Head of caudate nucleus (tissue), 42 donors: ENCODE results near the gene ZDHHC12.
"Not testable (repeated sequence)": the region's sequence is repeated elsewhere in the genome, so short reads cannot be mapped to it uniquely, and the experiment has no call there.

Source experiments
- DNase-seq, 42 donors: peaks; one replicate each; pipeline versions ENCODE4 v3.0.0 to v3.0.0-alpha.2; 2020 to 2021; ENCODE audit warnings: mixed read lengths in 7 of 42
- intact Hi-C: fragments of 100-400 bp; cut with DNase I; formaldehyde crosslinking; loops from one replicate; pipeline ENCODE4 v1.15.0; 2022

The ZDHHC12 gene

DNA sequence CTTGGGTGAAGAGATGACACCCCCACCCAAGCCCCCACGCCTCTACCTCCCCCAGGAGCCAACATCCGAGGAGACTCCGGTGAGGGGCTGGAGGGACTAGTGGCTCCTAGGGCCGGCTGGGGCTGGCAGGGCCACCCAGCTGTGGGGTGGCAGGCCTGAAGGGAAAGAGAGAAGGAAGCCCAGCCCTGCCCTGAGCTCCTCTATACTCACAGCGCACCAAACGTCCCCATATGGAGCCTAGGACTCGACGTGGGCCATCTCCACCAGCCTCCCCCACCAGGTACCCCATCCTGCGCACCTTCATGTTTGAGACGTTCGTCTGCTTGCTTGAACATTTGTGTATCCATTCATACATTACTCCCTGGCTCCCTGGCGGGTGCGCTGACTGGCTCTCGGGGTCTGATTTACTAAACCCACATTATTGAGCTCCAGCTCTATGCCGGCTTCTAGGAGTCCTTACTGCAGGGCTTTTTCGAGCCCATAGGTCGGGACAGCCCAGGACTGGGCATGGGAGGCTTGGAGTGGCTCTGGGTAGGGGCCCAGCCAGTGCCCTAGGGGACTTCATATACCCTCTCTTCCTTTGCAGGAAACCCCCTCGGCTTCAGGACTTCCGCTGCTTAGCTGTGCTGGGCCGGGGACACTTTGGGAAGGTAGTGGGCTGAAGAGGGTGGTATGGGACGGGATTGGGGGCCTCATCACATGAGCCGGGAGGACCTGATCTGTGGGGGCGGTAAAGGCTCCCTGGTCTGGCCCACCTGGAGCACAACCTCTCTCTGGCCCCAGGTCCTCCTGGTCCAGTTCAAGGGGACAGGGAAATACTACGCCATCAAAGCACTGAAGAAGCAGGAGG lies 9.1 kb downstream of the ZDHHC12 start:
- peak in 1 of 42 donors; percentile 36 for DNase-seq

DNA sequence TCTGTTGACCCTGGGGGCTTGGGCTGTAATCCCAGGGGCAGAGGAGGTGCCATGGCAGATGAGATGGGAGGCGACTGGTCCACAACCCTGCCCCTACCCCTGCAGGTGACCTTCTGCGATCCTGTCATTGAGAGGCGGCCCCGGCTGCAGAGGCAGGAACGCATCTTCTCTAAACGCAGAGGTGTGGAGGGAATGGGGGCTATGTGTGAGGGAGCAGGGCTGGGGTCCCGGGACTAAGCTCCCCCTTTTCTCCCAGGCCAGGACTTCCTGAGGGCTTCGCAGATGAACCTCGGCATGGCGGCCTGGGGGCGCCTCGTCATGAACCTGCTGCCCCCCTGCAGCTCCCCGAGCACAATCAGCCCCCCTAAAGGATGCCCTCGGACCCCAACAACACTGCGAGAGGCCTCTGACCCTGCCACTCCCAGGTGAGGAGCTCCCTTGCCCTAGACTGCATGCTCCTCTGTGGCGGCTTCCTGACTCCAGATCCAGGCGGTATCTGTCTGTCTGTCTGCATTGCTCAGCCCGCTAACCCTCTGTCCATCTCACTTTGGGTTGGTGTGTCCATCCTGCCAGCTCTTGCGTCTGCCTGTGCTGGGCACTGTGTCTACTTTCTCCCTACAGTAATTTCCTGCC lies 9.9 kb downstream of the ZDHHC12 start:
- intact Hi-C loops = no loop called here
- DNase-seq = peak in 1 of 42 donors; percentile 29

More for the DNA sequence above, 9.1 kb downstream of the ZDHHC12 start:
- intact Hi-C loops = no loop called here

DNA sequence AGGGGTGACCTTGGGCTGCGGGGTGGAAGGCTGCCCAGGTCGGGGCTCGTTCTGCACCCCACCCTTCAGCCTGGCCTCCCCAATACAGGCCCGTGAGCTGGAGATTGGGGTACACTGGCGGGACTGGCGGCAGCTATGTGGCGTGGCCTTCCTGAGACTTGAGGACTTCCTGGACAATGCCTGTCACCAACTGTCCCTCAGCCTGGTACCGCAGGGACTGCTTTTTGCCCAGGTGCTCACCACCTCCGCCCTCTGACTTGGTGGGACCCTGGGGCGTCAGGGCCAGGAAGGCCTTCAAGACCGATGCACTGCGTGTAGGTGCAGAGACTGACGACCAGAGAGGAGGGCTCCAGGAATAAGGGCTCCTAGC lies 10.5 kb downstream of the ZDHHC12 start:
- no peak for DNase-seq

DNA sequence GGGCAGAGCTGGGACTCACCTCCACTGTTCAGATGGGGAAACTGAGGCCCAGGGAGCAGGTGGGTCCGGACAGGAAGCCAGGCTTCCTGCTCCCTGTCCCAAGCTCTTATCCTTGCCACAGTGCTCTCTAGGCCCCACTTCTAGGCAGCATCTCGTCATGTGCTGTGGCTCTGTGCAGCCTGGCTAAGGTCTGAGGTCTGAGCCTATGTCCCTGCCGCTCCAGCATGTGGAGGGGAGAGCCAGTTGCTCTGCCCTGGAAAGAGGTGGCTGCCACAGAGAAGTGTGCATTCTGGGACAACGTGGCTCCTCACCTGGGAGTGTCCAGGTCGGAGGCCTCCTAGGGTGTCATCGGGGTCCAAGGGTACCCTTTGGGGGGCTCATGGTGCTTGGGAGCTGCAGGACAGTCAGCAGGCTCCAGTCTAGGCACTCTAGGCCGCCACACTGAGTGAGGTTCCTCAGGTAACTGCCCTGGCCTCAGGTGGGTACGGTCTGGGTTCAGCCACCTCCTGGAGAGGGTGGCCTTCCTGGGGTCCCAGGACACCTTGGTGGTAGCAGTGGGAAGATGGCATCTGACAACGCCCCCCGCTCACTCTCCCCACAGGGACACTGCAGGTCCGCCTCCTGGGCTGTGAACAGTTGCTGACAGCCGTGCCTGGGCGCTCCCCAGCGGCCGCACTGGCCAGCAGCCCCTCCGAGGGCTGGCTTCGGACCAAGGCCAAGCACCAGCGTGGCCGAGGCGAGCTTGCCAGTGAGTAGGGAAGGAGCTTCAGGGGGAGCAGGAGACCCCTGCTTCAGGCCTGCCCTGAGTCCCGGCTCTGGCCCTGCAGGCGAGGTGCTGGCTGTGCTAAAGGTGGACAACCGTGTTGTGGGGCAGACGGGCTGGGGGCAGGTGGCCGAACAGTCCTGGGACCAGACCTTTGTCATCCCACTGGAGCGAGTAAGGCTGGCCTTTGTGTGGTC lies 11.2 kb downstream of the ZDHHC12 start:
- peak in 1 of 42 donors; percentile 33 for DNase-seq
- intact Hi-C loops = no loop called here

More for the DNA sequence above, 10.5 kb downstream of the ZDHHC12 start:
- intact Hi-C loops = no loop called here

DNA sequence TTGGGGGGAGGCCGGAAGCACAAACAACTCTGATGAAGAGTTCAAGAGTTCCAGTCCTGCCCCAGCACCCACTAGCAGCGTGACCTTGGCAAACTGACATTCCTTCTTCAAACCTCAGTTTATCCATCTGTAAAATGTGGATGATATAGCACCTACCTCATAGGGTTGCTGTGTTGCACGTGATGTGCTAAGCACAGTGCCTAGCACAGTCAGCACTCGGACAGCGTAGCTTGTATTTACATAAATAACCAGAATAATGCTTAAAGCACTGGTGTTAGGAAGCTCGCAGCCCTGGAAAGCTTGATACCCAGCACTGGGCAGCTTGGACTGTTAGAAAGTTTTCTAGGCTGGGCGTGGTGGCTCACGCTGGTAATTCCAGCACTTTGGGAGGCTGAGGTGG lies 16.5 kb downstream of the ZDHHC12 start:
- DNase-seq = peak in 1 of 42 donors; percentile 3
- intact Hi-C loops = no loop called here

DNA sequence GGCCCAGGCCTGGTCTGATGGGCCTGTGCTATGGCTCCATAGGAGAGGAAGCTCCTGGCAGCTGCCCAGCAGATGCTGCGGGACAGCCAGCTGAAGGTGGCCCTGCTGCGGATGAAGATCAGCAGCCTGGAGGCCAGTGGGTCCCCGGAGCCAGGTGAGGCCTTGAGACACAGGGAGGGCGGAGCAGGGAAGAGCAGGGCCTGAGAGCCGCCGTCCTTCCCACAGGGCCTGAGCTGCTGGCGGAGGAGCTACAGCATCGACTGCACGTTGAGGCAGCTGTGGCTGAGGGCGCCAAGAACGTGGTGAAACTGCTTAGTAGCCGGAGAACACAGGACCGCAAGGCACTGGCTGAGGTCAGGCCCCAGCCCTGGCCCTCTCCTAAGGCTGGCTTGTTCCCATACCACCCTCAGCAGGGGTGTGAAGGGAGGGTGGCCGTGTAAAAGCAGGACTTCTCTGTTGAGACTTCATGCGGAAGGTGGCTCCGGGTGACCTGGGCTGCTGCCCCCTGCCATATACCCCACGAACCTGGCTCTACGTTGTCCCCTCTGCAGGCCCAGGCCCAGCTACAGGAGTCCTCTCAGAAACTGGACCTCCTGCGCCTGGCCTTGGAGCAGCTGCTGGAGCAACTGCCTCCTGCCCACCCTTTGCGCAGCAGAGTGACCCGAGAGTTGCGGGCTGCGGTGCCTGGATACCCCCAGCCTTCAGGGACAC lies 17.1 kb downstream of the ZDHHC12 start:
- DNase-seq = peak in 1 of 42 donors; percentile 5

DNA sequence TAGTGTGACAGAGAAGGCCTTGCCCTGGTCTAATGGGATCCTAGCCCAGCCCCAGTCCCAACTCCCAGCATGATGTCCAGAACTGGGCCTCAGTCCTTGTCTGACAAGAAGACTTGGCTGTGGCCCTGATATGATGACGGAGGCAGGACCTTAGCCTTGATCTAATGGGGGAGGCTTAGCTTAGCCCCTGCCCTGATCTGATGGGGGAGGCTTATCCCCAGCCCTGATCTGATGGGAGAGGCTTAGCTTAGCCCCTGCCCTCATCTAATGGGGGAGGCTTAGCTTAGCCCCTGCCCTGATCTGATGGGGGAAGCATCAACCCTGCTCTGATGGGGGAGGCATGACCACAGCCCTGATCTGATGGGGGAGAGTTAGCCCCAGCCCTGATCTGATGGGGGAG lies 17.9 kb downstream of the ZDHHC12 start:
- no peak for DNase-seq
- intact Hi-C loops = no loop called here

More for the DNA sequence above, 17.1 kb downstream of the ZDHHC12 start:
- intact Hi-C loops = no loop called here

DNA sequence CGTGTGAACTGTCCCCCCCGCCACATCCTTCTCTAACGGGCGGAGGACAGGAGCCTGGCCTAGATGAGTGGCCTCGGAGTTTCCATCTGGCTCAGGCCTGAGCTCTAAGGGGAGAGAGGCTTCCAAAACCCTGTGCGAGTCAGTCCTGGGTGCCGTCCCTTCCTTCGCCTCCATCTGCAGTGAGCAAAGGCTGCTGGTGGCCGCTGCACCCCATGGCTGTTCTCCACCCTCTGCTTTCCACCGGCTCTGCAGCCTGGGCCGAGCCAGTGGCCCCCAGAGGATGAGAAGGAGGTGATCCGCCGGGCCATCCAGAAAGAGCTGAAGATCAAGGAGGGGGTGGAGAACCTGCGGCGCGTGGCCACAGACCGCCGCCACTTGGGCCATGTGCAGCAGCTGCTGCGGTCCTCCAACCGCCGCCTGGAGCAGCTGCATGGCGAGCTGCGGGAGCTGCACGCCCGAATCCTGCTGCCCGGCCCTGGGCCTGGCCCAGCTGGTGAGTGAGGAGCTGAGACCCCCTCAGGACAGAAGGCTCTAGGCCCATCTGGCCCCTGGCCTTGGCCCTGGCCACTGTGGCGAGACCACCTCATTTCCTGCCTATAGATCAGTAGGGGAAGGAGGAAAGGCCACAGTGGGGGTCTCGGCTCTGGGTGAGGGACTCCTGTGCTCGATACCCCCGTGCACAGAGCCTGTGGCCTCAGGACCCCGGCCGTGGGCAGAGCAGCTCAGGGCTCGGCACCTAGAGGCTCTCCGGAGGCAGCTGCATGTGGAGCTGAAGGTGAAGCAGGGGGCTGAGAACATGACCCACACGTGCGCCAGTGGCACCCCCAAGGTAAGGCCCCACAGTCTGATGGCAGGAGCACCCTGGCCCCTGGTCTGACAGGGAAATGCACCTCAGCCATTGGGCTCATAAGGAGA lies 18.6 kb downstream of the ZDHHC12 start:
- intact Hi-C loops = no loop called here
- DNase-seq = peak in 1 of 42 donors; percentile 4

DNA sequence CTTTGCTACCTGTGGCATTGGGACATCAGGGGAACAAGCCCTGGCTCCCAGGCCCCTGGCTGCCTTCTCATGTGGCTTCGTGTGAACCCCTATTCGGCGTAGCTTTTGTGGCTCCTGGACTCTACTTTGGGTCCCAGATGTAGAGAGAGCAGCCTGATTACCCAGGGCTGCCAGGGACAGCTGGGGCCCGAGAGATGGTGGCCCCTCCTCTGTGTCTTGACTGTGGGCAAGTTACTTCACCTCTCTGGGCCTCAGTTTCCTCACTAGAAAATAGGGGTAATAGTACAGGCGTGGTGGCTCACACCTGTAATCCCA lies 19.6 kb downstream of the ZDHHC12 start:
- intact Hi-C loops = no loop called here
- DNase-seq = no peak

DNA sequence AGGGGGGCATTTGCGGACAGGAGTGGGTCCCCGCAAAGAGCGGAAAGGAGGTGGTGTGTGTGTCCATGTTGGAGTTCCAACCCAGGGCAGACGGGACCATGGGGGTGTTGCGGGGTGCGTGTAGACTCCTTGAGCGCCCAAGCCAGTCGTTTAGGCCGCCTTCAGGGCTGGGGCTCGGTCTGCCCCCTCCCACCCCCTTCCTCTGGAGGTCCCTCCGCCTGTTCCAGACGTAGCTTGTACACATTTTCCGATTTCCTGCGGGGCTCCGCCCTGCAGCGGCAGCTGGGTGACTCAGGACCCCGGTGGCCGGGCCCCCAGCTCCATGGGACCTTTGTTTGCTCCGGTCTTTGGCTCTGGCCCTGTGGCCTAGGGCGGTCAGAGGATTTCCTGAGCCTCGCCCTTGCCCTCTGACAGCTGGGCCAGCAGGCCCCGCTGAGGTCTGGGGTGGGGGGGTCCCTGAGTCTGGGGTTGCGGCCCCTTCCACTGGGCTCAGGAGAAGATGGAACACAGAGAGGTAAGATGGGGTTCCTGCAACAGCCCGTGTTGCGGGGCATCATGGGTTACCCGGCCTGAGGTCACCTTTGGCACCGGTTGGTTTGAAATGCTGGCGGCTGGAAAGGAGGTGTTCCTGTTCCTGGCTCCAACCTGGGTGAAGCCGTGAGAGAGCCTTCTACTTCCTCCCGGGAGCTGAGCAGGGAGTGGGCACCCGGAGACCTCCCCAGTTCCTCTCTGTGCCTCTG lies 20.1 kb downstream of the ZDHHC12 start:
- no peak for DNase-seq
- intact Hi-C loops = no loop called here

DNA sequence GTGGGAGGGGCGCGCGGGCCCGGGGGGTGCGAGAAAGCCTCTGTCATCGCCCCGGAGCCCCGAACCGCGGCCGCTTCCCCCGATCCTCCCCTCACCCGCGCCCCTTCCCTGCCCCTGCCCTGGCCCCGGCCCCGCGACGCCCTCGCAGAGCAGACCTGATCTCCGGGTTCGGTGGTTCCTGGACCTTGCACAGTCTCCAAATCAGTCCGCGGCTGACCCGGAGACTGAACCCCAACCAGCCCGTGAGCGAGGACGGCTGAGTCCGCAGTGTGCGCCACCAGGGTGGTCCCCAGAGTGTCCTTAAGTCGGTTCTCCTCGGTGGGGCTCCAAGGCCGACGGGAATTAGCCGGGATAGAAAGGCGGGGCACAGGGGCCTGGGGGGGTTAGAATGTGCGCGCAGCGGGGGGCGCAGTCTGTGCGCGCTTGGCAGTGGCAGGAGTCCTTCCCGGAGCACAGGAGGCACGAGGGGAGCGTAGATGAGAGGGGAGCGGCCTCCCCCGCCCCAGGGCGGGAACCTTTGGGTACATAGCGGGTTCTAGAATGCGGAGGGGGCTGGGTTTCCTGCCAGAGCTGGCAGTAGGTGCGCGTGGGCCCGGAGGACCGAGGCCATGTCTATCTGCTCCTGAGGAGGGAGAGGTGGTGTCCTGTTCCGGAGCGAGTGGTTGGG lies 20.8 kb downstream of the ZDHHC12 start:
- intact Hi-C loops = no loop called here
- peak in 7 of 42 donors; percentile 7 to 45 (median 33) for DNase-seq

DNA sequence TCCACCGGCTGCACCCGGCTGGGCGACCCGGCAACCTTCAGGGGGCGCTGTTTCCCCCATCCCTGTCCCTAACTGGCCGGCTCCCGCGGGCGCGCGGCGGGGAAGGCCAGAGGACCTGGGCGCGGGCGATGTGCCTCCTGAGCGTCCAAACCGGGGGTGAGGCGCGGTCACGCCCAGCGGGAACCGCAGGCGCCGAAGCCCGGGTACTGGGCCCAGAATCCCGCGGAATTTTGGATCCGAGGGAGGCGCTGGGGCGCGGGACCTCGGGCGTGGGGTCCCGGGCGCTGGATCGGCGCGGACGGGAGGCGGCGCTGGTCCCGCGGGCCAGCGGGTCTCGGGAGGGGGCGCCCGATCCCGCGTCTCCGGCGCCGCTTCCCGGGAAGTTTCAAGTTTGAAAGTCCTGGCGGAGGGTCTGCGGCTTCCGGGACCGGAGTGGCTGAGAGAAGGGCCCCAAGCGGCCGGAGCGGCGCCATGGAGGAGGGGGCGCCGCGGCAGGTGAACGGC lies 21.4 kb downstream of the ZDHHC12 start, which contains the start of gene PKN3:
Gene PKN3, plus strand, starts transcription at position 59 of the 504 bp plus-strand sequence. Its CDS starts 413 bp downstream, at position 472.
- intact Hi-C loops = no loop called here
- DNase-seq = peak; percentile 41 to 92 (median 81)

DNA sequence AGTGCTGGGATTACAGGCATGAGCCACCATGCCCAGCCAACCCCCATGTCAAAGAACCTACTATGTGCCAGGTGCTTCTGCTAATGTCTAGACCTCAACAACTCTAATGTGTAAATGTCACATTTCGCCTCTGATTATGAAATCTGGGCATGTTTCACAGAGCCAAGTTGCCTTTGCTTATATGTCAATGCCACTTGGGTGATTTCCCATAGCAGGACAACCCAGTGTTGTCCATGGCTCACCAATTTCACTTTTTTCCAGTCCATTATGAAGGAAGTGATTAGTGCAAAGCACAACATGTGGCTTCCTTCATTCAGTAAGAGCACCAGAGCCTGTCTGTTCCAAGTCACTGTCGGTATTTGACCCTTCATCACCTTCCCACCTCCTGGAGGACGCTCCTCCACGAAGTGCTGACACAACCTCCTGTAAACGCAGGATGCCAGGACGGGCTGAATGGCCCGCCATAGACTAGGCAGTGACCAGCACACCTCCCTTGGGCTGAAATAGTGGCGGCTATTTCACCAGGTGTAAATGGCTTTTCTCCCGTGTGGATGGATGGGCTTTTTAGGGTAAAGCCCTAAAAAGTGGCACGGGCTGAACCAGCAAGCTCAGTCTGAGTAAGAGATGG lies 22.6 kb downstream of the ZDHHC12 start:
- intact Hi-C loops = no loop called here
- DNase-seq = peak in 2 of 42 donors; percentile 6

DNA sequence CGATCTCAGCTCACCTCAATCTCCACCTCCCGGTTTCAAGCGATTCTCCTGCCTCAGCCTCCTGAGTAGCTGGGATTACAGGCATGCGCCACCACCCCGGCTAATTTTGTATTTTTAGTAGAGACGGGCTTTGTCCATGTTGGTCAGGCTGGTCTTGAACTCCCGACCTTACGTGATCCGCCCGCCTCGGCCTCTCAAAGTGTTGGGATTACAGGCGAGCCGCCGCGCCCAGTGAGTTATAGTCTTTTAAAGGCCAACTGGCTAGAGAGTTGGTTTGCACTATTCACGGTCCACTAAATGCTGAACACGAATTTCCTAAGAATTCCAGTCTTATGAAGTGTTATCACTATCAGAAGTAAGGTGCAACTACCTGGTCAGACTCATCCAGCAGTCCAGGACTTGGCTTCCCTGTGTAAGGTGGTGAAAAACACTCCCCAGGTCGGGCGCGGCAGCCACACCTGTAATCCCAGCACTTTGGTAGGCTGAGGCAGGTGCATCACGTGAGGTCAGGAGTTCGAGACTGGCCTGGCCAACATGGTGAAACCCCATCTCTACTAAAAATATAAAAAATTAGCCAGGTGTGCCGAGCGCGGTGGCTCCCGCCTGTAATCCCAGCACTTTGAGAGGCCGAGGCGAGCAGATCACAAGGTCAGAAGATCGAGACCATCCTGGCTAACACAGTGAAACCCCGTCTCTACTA lies 24.7 kb downstream of the ZDHHC12 start:
- peak in 2 of 42 donors; percentile 14 to 22 for DNase-seq
- intact Hi-C loops = not testable (repeated sequence)
